Hepatocyte (in vitro differentiated cells): ENCODE measurements around the gene ALG10B. TPM values are rescaled to one million over a fixed set of nuclear protein-coding genes. Genes with fewer than 3 reads are reported as not detected.

ENCODE experiments used
- DNase-seq: peaks from one replicate; pipeline ENCODE4 v3.0.0-alpha.2; 2016; ENCODE audit warnings: low spot score
- H2AFZ ChIP-seq: fragments of 200-600 bp; sonication (generic); 2 replicates; pipeline ENCODE4 v1.6.0; 2016; ENCODE audit warnings: antibody characterized with exemption, mild to moderate bottlenecking
- H3K27ac ChIP-seq: fragments of 200-600 bp; sonication (generic); 2 replicates; pipeline ENCODE4 v1.5.1; 2016; ENCODE audit warnings: mild to moderate bottlenecking
- H3K27me3 ChIP-seq: fragments of 200-600 bp; sonication (generic); 2 replicates; pipeline ENCODE4 v1.6.1; 2016
- H3K36me3 ChIP-seq: fragments of 200-600 bp; sonication (generic); replicated peaks from 2 replicates; pipeline ENCODE4 v1.5.1; 2016; ENCODE audit warnings: low read depth; ENCODE audit not compliant: insufficient read depth
- H3K4me1 ChIP-seq: fragments of 200-600 bp; sonication (generic); 2 replicates; pipeline ENCODE4 v1.5.1; 2016; ENCODE audit warnings: mild to moderate bottlenecking, moderate library complexity; ENCODE audit not compliant: insufficient read depth
- H3K4me2 ChIP-seq: fragments of 200-600 bp; sonication (generic); 2 replicates; pipeline ENCODE4 v1.6.0; 2016
- H3K4me3 ChIP-seq: fragments of 200-600 bp; sonication (generic); 2 replicates; pipeline ENCODE4 v1.5.1; 2016; ENCODE audit warnings: mild to moderate bottlenecking
- H3K79me2 ChIP-seq: fragments of 200-600 bp; sonication (generic); 2 replicates; pipeline ENCODE4 v1.6.0; 2017; ENCODE audit warnings: mild to moderate bottlenecking
- H3K9me2 ChIP-seq: fragments of 200-600 bp; sonication (generic); replicated peaks from 2 replicates; pipeline ENCODE4 v1.6.0; 2017; ENCODE audit warnings: mild to moderate bottlenecking; ENCODE audit not compliant: insufficient read depth
- H3K9me3 ChIP-seq: fragments of 200-600 bp; sonication (generic); 2 replicates; pipeline ENCODE4 v1.5.1; 2016; ENCODE audit warnings: low read depth, mild to moderate bottlenecking
- H4K20me1 ChIP-seq: fragments of 200-600 bp; sonication (generic); 2 replicates; pipeline ENCODE4 v1.6.0; 2016; ENCODE audit warnings: mild to moderate bottlenecking; ENCODE audit not compliant: insufficient read depth, poor library complexity, severe bottlenecking
- EZH2 ChIP-seq: fragments of 200-600 bp; sonication (generic); IDR thresholded peaks from 2 replicates; pipeline ENCODE4 v1.6.1; 2016; ENCODE audit warnings: antibody characterized with exemption, mild to moderate bottlenecking, borderline replicate concordance
- EZH2phosphoT487 ChIP-seq: fragments of 200-600 bp; sonication (generic); IDR thresholded peaks from one replicate; pipeline ENCODE4 v1.6.1; 2018; ENCODE audit warnings: antibody characterized with exemption, mild to moderate bottlenecking, low read depth, moderate library complexity; ENCODE audit not compliant: unreplicated experiment, severe bottlenecking
- WGBS: methylation state at CpG from one replicate; pipeline ENCODE4 v1.1.6; 2016; ENCODE audit warnings: low lambda C conversion rate; ENCODE audit errors: missing lambda C conversion rate; 5-methylcytosine and 5-hydroxymethylcytosine counted together
- polyA plus RNA-seq: library from polyadenylated mRNA; unstranded; fragments of >200 nt; fragmentation: Nextera tagmentation; extraction: Ambion mirVana; gene quantifications from 2 replicates; pipeline ENCODE4 v1.2.1, GENCODE V29; 2016
- total RNA-seq: library from RNA; depleted of rRNA; stranded (reverse); fragments of >200 nt; gene quantifications from 2 replicates; pipeline ENCODE4 v1.2.3, GENCODE V29; 2014
- TF ChIP-seq, protein P1 (sequence below): fragments of 200-600 bp; sonication (generic); IDR thresholded peaks from 2 replicates; pipeline ENCODE4 v1.5.1; 2016; ENCODE audit warnings: antibody characterized with exemption, mild to moderate bottlenecking; ENCODE audit not compliant: poor library complexity

Gene ALG10B, protein sequence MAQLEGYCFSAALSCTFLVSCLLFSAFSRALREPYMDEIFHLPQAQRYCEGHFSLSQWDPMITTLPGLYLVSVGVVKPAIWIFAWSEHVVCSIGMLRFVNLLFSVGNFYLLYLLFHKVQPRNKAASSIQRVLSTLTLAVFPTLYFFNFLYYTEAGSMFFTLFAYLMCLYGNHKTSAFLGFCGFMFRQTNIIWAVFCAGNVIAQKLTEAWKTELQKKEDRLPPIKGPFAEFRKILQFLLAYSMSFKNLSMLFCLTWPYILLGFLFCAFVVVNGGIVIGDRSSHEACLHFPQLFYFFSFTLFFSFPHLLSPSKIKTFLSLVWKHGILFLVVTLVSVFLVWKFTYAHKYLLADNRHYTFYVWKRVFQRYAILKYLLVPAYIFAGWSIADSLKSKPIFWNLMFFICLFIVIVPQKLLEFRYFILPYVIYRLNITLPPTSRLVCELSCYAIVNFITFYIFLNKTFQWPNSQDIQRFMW
- total RNA-seq (6.4 and 10.1 TPM in 2 replicates), polyA plus RNA-seq (1.6 and 2.5 TPM in 2 replicates)

DNA sequence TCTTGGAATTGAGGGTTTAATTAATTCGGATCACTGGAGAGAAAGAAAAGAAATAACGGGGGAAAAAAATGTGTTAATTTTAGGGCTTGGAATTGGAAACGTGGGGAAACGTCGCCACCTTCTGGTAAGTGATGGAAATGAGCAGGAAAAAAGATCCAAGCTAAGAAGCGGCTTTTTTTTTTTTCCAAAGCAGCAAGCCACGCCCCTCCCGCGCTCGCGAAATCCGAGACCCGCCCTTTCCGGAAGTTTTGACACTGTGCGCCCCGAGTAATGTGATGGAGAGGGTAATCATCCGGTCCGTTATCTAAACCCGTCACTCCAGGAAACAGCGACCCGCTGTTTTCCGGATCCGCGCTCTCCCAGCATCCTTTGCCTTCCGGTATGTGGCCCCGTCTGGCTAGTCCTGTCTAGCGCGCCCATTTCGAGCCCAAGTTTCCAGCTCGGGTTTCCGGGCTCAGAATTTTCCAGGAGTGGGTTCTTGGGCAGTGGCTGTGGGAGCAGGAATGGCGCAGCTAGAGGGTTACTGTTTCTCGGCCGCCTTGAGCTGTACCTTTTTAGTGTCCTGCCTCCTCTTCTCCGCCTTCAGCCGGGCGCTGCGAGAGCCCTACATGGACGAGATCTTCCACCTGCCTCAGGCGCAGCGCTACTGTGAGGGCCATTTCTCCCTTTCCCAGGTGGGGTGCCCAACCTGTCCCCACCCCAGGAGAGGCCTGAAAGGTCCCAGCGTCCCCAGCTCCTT is at the start of gene ALG10B:
Gene ALG10B, plus strand, starts transcription at position 384 of the 739 bp plus-strand sequence. Its CDS starts 120 bp downstream, at position 504.
- peak; percentile 97 for DNase-seq
- peak within 1 kb of the TSS; percentile 92 for H3K27ac ChIP-seq
- H3K27me3 ChIP-seq = no peaks in the 10 kb centered on the region
- 2% methylated on average over 42 of the region's 42 CpGs for WGBS
- no peaks in the 10 kb centered on the region for H4K20me1 ChIP-seq
- peak within 1 kb of the TSS; percentile 87 for H3K4me2 ChIP-seq
- no peaks in the 10 kb centered on the region for H3K9me2 ChIP-seq
- TF ChIP-seq EZH2phosphoT487 = no peak
- TF ChIP-seq, protein P1, sequence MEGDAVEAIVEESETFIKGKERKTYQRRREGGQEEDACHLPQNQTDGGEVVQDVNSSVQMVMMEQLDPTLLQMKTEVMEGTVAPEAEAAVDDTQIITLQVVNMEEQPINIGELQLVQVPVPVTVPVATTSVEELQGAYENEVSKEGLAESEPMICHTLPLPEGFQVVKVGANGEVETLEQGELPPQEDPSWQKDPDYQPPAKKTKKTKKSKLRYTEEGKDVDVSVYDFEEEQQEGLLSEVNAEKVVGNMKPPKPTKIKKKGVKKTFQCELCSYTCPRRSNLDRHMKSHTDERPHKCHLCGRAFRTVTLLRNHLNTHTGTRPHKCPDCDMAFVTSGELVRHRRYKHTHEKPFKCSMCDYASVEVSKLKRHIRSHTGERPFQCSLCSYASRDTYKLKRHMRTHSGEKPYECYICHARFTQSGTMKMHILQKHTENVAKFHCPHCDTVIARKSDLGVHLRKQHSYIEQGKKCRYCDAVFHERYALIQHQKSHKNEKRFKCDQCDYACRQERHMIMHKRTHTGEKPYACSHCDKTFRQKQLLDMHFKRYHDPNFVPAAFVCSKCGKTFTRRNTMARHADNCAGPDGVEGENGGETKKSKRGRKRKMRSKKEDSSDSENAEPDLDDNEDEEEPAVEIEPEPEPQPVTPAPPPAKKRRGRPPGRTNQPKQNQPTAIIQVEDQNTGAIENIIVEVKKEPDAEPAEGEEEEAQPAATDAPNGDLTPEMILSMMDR = peak; percentile 83
- H3K36me3 ChIP-seq = no peaks in the 10 kb centered on the region
- no peaks in the 10 kb centered on the region for H3K9me3 ChIP-seq
- H3K4me1 ChIP-seq = no peaks in the 10 kb centered on the region
- peak within 1 kb of the TSS; percentile 82 for H3K4me3 ChIP-seq
- H2AFZ ChIP-seq = peak within 1 kb of the TSS; percentile 97
- H3K79me2 ChIP-seq = no peaks in the 10 kb centered on the region

DNA sequence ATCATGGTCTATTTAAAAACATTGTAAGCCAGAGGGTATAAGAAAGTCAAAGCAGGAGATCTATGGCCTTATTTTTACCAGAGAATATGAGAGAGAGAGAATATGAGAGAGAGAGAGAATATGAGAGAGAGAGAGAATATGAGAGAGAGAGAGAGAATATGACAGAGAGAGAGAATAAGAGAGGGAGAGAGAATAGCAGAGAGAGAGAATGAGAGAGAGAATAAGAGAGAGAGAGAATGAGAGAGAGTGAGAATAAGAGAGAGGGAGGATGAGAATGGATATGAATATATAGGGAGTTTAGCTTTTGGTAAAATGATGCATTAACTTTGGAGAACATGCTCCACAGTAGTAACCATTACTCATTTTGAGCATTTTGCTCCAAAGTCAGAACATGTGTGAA is 48.0 kb upstream of the ALG10B start:
- no peak for DNase-seq
- no peaks in the 10 kb centered on the region for H3K9me2 ChIP-seq
- H3K27ac ChIP-seq = no peak overlapping the region
- no peak overlapping the region for H3K4me3 ChIP-seq
- no peaks in the 10 kb centered on the region for H3K36me3 ChIP-seq
- no peaks in the 10 kb centered on the region for H3K9me3 ChIP-seq
- no peaks in the 10 kb centered on the region for H3K79me2 ChIP-seq
- H3K4me1 ChIP-seq = no peaks in the 10 kb centered on the region
- no peaks in the 10 kb centered on the region for H4K20me1 ChIP-seq
- no peaks in the 10 kb centered on the region for H3K27me3 ChIP-seq
- TF ChIP-seq EZH2phosphoT487 (no peak), EZH2 (no peak)
- TF ChIP-seq, protein P1 = no peak
- no peak overlapping the region for H3K4me2 ChIP-seq
- no peak overlapping the region for H2AFZ ChIP-seq

DNA sequence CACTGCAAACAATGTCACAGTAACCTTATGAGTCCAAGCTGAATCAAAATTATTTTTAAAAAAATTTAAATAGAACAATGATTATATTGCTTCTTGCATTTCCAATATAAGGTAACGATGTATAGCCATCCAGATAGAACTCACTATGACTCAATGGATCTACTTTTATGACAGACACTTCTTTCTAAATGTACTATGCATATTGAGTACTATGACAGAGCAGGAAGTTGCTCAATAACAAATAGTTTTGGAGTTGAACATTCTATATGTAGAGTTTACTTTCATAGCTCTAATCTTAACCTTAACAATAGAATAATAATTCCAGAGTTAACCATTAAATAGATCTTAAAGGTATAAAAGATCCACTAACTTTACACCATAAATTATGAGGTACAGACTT is 46.7 kb upstream of the ALG10B start:
- Histone ChIP-seq H2AFZ (no peak overlapping the region), H4K20me1 (no peaks in the 10 kb centered on the region), H3K27ac (no peak overlapping the region), H3K79me2 (no peaks in the 10 kb centered on the region), H3K4me2 (no peak overlapping the region), H3K9me2 (no peaks in the 10 kb centered on the region), H3K36me3 (no peaks in the 10 kb centered on the region), H3K4me1 (no peaks in the 10 kb centered on the region), H3K27me3 (no peaks in the 10 kb centered on the region), H3K4me3 (no peak overlapping the region), H3K9me3 (no peaks in the 10 kb centered on the region)
- WGBS = 39% methylated on average over 1 of the region's 1 CpG
- TF ChIP-seq EZH2phosphoT487 (no peak), EZH2 (no peak)
- TF ChIP-seq, protein P1 = no peak
- no peak for DNase-seq
